HG02571 (cell line): ENCODE measurements around the gene RPL22.

Source experiments
- ATAC-seq: cut with Tn5 transposase; IDR thresholded peaks from one replicate; pipeline ENCODE4 v1.9.1; 2021; ENCODE audit warnings: mild to moderate bottlenecking, moderate library complexity; ENCODE audit not compliant: unreplicated experiment

RPL22 gene

GRCh38 chr1:6199298-6200187, at the start of gene RPL22:
RPL22 (minus strand) TSS chr1:6199595; CDS start chr1:6199573, 22 bp downstream.
- ATAC-seq = peak; percentile 92

- no peak for ATAC-seq
These were observed 48.9 kb upstream of the RPL22 start for GRCh38 chr1:6248161-6248776.

GRCh38 chr1:6247651-6248050, 48.3 kb upstream of the RPL22 start:
- ATAC-seq = no peak

GRCh38 chr1:6246497-6247467, 47.4 kb upstream of the RPL22 start:
- ATAC-seq = no peak

- ATAC-seq = no peak
These were observed 46.6 kb upstream of the RPL22 start for GRCh38 chr1:6245869-6246496.

- ATAC-seq = no peak
These were observed 45.9 kb upstream of the RPL22 start for GRCh38 chr1:6245086-6245868.

GRCh38 chr1:6244401-6245049, 45.1 kb upstream of the RPL22 start:
- ATAC-seq = no peak

- ATAC-seq = no peak
These were observed 44.6 kb upstream of the RPL22 start, which contains the start of gene HES3 for GRCh38 chr1:6243993-6244392. HES3 (plus strand) TSS chr1:6244179; CDS start chr1:6244366, 187 bp downstream.

- ATAC-seq = no peak
These were observed 43.8 kb upstream of the RPL22 start for GRCh38 chr1:6243053-6243834.

- no peak for ATAC-seq
These were observed 42.7 kb upstream of the RPL22 start for GRCh38 chr1:6241887-6242740.

- ATAC-seq = no peak
These were observed 41.9 kb upstream of the RPL22 start for GRCh38 chr1:6241107-6241886.

- ATAC-seq = no peak
These were observed 40.8 kb upstream of the RPL22 start for GRCh38 chr1:6239950-6240768.

GRCh38 chr1:6239213-6239752, 39.9 kb upstream of the RPL22 start:
- ATAC-seq = no peak

- no peak for ATAC-seq
These were observed 37.7 kb upstream of the RPL22 start for GRCh38 chr1:6237093-6237492.

GRCh38 chr1:6235296-6235677, 35.9 kb upstream of the RPL22 start:
- ATAC-seq = peak; percentile 15
